Body of pancreas (tissue), 4 donors: ENCODE data around the gene FES. TPM values are rescaled to one million over a fixed set of nuclear protein-coding genes. Genes with fewer than 3 reads are reported as not detected.

Experiments
- ATAC-seq: fragments of 150-250 bp; one replicate; pipeline ENCODE4 v1.9.1; 2016
- DNase-seq, 4 donors: peaks; one replicate each; pipeline ENCODE4 v3.0.0-alpha.2; 2019
- H3K27ac ChIP-seq, 4 donors: fragments of 200-600 bp; sonication (generic); 1 replicate in 3 of 4; 2 replicates in 1 of 4; pipeline versions ENCODE4 v1.5.1 to v1.6.1; 2016 to 2019; ENCODE audit warnings: mild to moderate bottlenecking in 1 of 4, mixed read lengths in 1 of 4, moderate library complexity in 1 of 4
- H3K27me3 ChIP-seq, 2 donors: fragments of 200-600 bp; sonication (generic); one replicate each; pipeline ENCODE4 v1.6.0; 2016; ENCODE audit warnings: mild to moderate bottlenecking in 1 of 2
- H3K36me3 ChIP-seq, 2 donors: fragments of 200-600 bp; sonication (generic); replicated peaks in 1 of 2; 2 replicates each; pipeline ENCODE4 v1.5.1; 2016; ENCODE audit warnings: low read depth in 2 of 2; ENCODE audit not compliant: insufficient read depth in 1 of 2
- H3K4me1 ChIP-seq: fragments of 200-600 bp; sonication (generic); one replicate; pipeline ENCODE4 v1.6.0; 2016
- H3K4me3 ChIP-seq, 2 donors: fragments of 200-600 bp; sonication (generic); 1 replicate in 1 of 2; 2 replicates in 1 of 2; pipeline ENCODE4 v1.5.1; 2016 to 2019
- H3K9me3 ChIP-seq, 3 donors: fragments of 200-600 bp; sonication (generic); 1 replicate in 2 of 3; 2 replicates in 1 of 3; pipeline ENCODE4 v1.5.1; 2016
- POLR2A ChIP-seq, 3 donors: fragments of 450-650 bp; IDR thresholded peaks; one replicate each; pipeline ENCODE4 v1.6.1; 2016; ENCODE audit warnings: antibody characterized with exemption in 3 of 3, mild to moderate bottlenecking in 2 of 3
- WGBS, 2 donors: methylation state at CpG; one replicate each; pipeline ENCODE4 v1.1.5; 2017; 5-methylcytosine and 5-hydroxymethylcytosine counted together
- intact Hi-C: fragments of 100-400 bp; cut with DNase I; formaldehyde crosslinking; loops from one replicate; pipeline ENCODE4 v1.15.1; 2023
- total RNA-seq, 2 donors: library from RNA; depleted of rRNA; stranded (reverse); fragments of >200 nt; gene quantifications; one replicate each; pipeline ENCODE4 v1.1.0, GENCODE V29; 2016
- TF ChIP-seq, protein P1 (sequence below), 7 experiments: fragments of 450-650 bp in 4 of 7; fragments of 200-600 bp in 3 of 7; sonication (generic) in 3 of 7; IDR thresholded peaks; one replicate each; pipeline ENCODE4 v1.5.1; 2016 to 2019; ENCODE audit warnings: antibody characterized with exemption in 7 of 7

FES gene
- total RNA-seq, 2 donors from 2014 or later, result 16.9 to 24.4 TPM

DNA sequence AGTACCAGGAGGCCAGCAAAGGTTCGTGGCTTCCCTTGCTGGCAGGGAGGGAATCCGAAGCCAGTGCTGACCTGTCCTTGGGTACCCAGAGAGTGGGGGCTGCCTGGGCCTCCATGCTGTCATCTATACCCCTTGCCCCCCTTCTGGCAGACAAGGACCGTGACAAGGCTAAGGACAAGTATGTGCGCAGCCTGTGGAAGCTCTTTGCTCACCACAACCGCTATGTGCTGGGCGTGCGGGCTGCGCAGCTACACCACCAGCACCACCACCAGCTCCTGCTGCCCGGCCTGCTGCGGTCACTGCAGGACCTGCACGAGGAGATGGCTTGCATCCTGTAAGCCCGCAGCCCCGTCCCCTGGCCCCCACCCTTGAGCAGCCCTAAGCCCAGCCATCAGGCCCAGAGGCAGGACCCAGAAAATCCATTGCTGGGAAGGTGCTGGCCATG, 2.8 kb downstream of the FES start:
- intact Hi-C loops, result loop anchor here (5.0 to 10.0 kb wide), 2 partner anchors 172 to 240 kb away; partner anchors contain the start of gene BLM
- no peaks in the 10 kb centered on the region for H3K36me3 ChIP-seq
- TF ChIP-seq POLR2A (IDR thresholded peaks at IDR 0.05), result no peak
- TF ChIP-seq, protein P1, sequence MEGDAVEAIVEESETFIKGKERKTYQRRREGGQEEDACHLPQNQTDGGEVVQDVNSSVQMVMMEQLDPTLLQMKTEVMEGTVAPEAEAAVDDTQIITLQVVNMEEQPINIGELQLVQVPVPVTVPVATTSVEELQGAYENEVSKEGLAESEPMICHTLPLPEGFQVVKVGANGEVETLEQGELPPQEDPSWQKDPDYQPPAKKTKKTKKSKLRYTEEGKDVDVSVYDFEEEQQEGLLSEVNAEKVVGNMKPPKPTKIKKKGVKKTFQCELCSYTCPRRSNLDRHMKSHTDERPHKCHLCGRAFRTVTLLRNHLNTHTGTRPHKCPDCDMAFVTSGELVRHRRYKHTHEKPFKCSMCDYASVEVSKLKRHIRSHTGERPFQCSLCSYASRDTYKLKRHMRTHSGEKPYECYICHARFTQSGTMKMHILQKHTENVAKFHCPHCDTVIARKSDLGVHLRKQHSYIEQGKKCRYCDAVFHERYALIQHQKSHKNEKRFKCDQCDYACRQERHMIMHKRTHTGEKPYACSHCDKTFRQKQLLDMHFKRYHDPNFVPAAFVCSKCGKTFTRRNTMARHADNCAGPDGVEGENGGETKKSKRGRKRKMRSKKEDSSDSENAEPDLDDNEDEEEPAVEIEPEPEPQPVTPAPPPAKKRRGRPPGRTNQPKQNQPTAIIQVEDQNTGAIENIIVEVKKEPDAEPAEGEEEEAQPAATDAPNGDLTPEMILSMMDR (IDR thresholded peaks at IDR 0.05), result no peak
- H3K9me3 ChIP-seq, result no peaks in the 10 kb centered on the region
- no peak overlapping the region for H3K4me3 ChIP-seq
- no peak for DNase-seq
- peaks cover 44% of the 10 kb centered on the region for H3K4me1 ChIP-seq
- H3K27me3 ChIP-seq, result no peaks in the 10 kb centered on the region
- H3K27ac ChIP-seq, result no peak overlapping the region
- ATAC-seq, result no peak
- 33 to 80% methylated on average over 2 to 13 of the region's 13 CpGs for WGBS, 2 donors

GRCh38 chr15:90889313-90889730, 5.0 kb downstream of the FES start:
- intact Hi-C loops, result loop anchor here (5.0 to 10.0 kb wide), 2 partner anchors 175 to 242 kb away; partner anchors contain the start of gene BLM
- TF ChIP-seq, protein P1 (IDR thresholded peaks at IDR 0.05), result no peak
- TF ChIP-seq POLR2A (IDR thresholded peaks at IDR 0.05), result no peak
- WGBS, 2 donors, result 79 to 91% methylated on average over 10 to 18 of the region's 18 CpGs

DNA sequence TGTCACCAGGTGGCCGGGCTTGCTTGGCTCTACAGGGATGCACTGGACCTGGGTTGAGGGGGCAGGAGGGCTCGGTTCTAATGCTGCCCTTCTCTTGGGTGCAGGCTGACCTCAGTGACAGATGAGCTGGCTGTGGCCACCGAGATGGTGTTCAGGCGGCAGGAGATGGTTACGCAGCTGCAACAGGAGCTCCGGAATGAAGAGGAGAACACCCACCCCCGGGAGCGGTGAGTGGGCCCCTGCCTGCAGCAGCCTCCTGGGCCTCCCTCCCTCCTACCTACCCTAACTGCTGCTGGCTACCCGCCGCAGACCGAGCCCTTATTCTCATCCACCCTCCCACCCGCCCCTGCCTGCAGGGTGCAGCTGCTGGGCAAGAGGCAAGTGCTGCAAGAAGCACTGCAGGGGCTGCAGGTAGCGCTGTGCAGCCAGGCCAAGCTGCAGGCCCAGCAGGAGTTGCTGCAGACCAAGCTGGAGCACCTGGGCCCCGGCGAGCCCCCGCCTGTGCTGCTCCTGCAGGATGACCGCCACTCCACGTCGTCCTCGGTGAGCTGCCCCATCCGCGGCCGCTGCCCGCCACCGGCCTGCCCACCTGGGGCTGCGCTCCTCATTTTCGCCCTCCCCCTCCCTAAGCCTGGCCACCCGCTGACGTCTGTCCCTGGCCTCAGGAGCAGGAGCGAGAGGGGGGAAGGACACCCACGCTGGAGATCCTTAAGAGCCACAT, 5.6 kb downstream of the FES start:
- no peaks in the 10 kb centered on the region for H3K9me3 ChIP-seq
- H3K36me3 ChIP-seq, result no peaks in the 10 kb centered on the region
- no peak for ATAC-seq
- H3K27ac ChIP-seq, result no peak overlapping the region
- TF ChIP-seq, protein P1 (IDR thresholded peaks at IDR 0.05), result no peak
- no peak for TF ChIP-seq POLR2A (IDR thresholded peaks at IDR 0.05)
- WGBS, 2 donors, result 76 to 82% methylated on average over 10 to 26 of the region's 31 CpGs
- no peak overlapping the region for H3K4me3 ChIP-seq
- no peaks in the 10 kb centered on the region for H3K27me3 ChIP-seq
- intact Hi-C loops, result loop anchor here (5.0 to 10.0 kb wide), 2 partner anchors 175 to 243 kb away; partner anchors contain the start of gene BLM
- DNase-seq, result no peak
- peaks cover 15% of the 10 kb centered on the region for H3K4me1 ChIP-seq

More at GRCh38 chr15:90889313-90889730, 5.0 kb downstream of the FES start:
- Histone ChIP-seq H3K27me3 (no peaks in the 10 kb centered on the region), H3K4me1 (peaks cover 21% of the 10 kb centered on the region), H3K9me3 (no peaks in the 10 kb centered on the region), H3K36me3 (no peaks in the 10 kb centered on the region), H3K4me3 (no peak overlapping the region), H3K27ac (no peak overlapping the region)
- ATAC-seq (no peak), DNase-seq (no peak)

DNA sequence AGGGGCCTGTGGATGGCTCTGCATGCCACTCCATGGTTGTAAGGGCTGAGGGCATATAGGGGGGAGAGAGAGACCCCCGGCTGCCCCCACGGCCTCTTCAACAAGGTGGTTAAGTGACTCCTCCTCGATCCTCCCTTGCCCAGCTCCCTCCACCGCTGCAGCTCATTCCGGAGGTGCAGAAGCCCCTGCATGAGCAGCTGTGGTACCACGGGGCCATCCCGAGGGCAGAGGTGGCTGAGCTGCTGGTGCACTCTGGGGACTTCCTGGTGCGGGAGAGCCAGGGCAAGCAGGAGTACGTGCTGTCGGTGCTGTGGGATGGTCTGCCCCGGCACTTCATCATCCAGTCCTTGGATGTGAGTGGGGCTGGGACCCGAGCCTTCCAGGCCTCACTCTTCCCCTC, 6.5 kb downstream of the FES start:
- Histone ChIP-seq H3K36me3 (no peaks in the 10 kb centered on the region), H3K27me3 (no peaks in the 10 kb centered on the region), H3K27ac (no peak overlapping the region), H3K4me1 (peaks cover 6% of the 10 kb centered on the region), H3K9me3 (no peaks in the 10 kb centered on the region), H3K4me3 (no peak overlapping the region)
- intact Hi-C loops, result no loop called here
- DNase-seq (no peak), ATAC-seq (no peak)
- no peak for TF ChIP-seq POLR2A (IDR thresholded peaks at IDR 0.05)
- TF ChIP-seq, protein P1 (IDR thresholded peaks at IDR 0.05), result no peak
- WGBS, 2 donors, result 55 to 78% methylated on average over 7 to 12 of the region's 12 CpGs
